Caco-2 (cell line): ENCODE results near the gene STAT5B. TPM values are rescaled to one million over a fixed set of nuclear protein-coding genes. Genes with fewer than 3 reads are reported as not detected.
A peak's percentile ranks its signal among the peaks of the same experiment; 100 is the strongest.

ENCODE experiments used
- BruUV-seq: library from RNA; stranded (reverse); fragments of 400-500 nt; replicated peaks from 2 replicates; lab custom pipeline; 2021; lab: Mats Ljungman, UMichigan
- CTCF ChIA-PET: fragments of 300-600 bp; sonication (Branson Sonifier 250); formaldehyde crosslinking; loops from one replicate; lab custom pipeline; 2022; ENCODE audit warnings: antibody characterized with exemption; lab: Charles Lee
- POLR2A ChIA-PET: fragments of 300-600 bp; sonication (Branson Sonifier 250); formaldehyde crosslinking; loops from one replicate; lab custom pipeline; 2022; ENCODE audit warnings: antibody characterized with exemption; lab: Charles Lee
- DNase-seq, 2 experiments: peaks; one replicate each; pipeline versions ENCODE4 v3.0.0 to v3.0.0-alpha.2; 2020 to 2022
- H3K27me3 ChIP-seq: replicated peaks from 2 replicates; pipeline ENCODE4 v1.6.0; 2011; ENCODE audit warnings: low read length; ENCODE audit not compliant: control insufficient read depth, insufficient read depth
- H3K36me3 ChIP-seq: 2 replicates; pipeline ENCODE4 v1.5.1; 2011; ENCODE audit warnings: low read length; ENCODE audit not compliant: control insufficient read depth, insufficient read depth
- H3K4me1 ChIP-seq: fragments of 250-450 bp; sonication (Bioruptor Pico); 2 replicates; pipeline ENCODE4 v1.5.1; 2020; ENCODE audit warnings: mild to moderate bottlenecking
- H3K4me3 ChIP-seq: 2 replicates; pipeline ENCODE4 v1.5.1; 2011; ENCODE audit warnings: low read depth, mild to moderate bottlenecking, control low read depth, low read length
- H3K9me3 ChIP-seq: fragments of 250-450 bp; sonication (Bioruptor Pico); 2 replicates; pipeline ENCODE4 v1.5.1; 2020; ENCODE audit warnings: mild to moderate bottlenecking, moderate library complexity
- H3K27ac Mint-ChIP-seq: one replicate; pipeline ENCODE4 v1.8.0; 2022; ENCODE audit warnings: mixed read lengths; ENCODE audit not compliant: unreplicated experiment
- H3K27me3 Mint-ChIP-seq: one replicate; pipeline ENCODE4 v1.8.0; 2022; ENCODE audit warnings: mixed read lengths; ENCODE audit not compliant: insufficient read depth, unreplicated experiment
- H3K36me3 Mint-ChIP-seq: one replicate; pipeline ENCODE4 v1.8.0; 2022; ENCODE audit warnings: mild to moderate bottlenecking, mixed read lengths; ENCODE audit not compliant: insufficient read depth, unreplicated experiment
- H3K4me1 Mint-ChIP-seq: one replicate; pipeline ENCODE4 v1.8.0; 2022; ENCODE audit warnings: low read depth, mixed read lengths; ENCODE audit not compliant: unreplicated experiment
- H3K4me3 Mint-ChIP-seq: one replicate; pipeline ENCODE4 v1.8.0; 2022; ENCODE audit warnings: mild to moderate bottlenecking, moderate library complexity, mixed read lengths; ENCODE audit not compliant: unreplicated experiment
- H3K9me3 Mint-ChIP-seq: one replicate; pipeline ENCODE4 v1.8.0; 2022; ENCODE audit warnings: mixed read lengths; ENCODE audit not compliant: unreplicated experiment
- CTCF ChIP-seq, 2 experiments: fragments of 200-600 bp in 1 of 2; IDR thresholded peaks; 1 replicate in 1 of 2; 2 replicates in 1 of 2; pipeline versions ENCODE4 v1.5.1 to v1.8.0; 2011 to 2022; ENCODE audit warnings: antibody characterized with exemption in 1 of 2, control low read depth in 1 of 2, inconsistent platforms in 1 of 2, low read depth in 1 of 2, low read length in 1 of 2, mild to moderate bottlenecking in 1 of 2, moderate library complexity in 1 of 2; ENCODE audit not compliant: insufficient read depth in 1 of 2, severe bottlenecking in 1 of 2, unreplicated experiment in 1 of 2
- intact Hi-C: fragments of 100-400 bp; cut with micrococcal nuclease; formaldehyde crosslinking; loops from one replicate; pipeline ENCODE4 v1.10.0; 2022; ENCODE audit not compliant: unreplicated experiment
- total RNA-seq: library from RNA; stranded (reverse); gene quantifications from 2 replicates; pipeline ENCODE4 v1.2.3, GENCODE V29; 2022

STAT5B gene
- total RNA-seq, 1 experiment from 2014 or later: 46.9 TPM

DNA sequence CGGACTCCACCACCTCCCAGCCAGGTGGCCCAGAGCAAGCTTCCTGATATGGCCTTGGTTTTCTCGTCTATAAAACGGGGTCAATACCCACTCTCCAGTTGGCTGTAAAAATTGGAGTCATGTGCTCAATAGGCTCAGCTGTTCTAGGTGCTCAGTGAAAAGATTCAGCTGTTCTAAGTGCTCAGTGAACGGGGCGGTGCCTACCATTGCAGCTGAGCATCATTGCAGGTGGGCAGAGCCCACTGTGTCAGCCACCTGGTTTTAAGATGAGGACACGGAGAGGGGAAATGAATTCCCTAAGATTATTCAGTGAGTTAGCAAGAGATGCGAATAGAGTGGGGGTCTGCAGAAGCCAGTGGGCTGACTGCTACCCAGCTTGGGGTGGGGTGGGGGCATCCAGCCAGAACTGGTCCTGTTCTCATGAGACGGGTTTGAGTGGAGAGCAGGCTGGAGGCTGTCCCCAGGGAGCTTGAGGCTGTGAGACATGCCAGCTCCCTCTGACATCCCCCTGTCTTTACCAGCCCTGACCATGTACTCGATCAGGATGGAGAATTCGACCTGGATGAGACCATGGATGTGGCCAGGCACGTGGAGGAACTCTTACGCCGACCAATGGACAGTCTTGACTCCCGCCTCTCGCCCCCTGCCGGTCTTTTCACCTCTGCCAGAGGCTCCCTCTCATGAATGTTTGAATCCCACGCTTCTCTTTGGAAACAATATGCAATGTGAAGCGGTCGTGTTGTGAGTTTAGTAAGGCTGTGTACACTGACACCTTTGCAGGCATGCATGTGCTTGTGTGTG is 34.0 kb upstream of the STAT5B start:
- no TSS peak for BruUV-seq
- Mint-ChIP-seq H3K4me3 (no peak overlapping the region), H3K27me3 (no peaks in the 10 kb centered on the region), H3K9me3 (no peaks in the 10 kb centered on the region), H3K4me1 (peaks cover 14% of the 10 kb centered on the region), H3K36me3 (peaks cover 47% of the 10 kb centered on the region), H3K27ac (peak overlapping the region; percentile 71)
- Histone ChIP-seq H3K4me1 (peaks cover 16% of the 10 kb centered on the region), H3K4me3 (no peak overlapping the region), H3K36me3 (no peaks in the 10 kb centered on the region), H3K27me3 (no peaks in the 10 kb centered on the region), H3K9me3 (no peaks in the 10 kb centered on the region)
- intact Hi-C loops: no loop called here
- no peak for DNase-seq
- ChIA-PET CTCF (interaction anchor here (0.8 to 1.2 kb wide), 2 partner anchors 18 to 201 kb away, joined by 3 read pairs; no protein-coding TSS in a partner anchor), POLR2A (no interaction called here)
- TF ChIP-seq CTCF (IDR thresholded peaks at IDR 0.05; ENCODE audit: insufficient read depth in 1 of 2, low read depth in 1 of 2, low read length in 1 of 2, severe bottlenecking in 1 of 2, unreplicated experiment in 1 of 2): no peak

DNA sequence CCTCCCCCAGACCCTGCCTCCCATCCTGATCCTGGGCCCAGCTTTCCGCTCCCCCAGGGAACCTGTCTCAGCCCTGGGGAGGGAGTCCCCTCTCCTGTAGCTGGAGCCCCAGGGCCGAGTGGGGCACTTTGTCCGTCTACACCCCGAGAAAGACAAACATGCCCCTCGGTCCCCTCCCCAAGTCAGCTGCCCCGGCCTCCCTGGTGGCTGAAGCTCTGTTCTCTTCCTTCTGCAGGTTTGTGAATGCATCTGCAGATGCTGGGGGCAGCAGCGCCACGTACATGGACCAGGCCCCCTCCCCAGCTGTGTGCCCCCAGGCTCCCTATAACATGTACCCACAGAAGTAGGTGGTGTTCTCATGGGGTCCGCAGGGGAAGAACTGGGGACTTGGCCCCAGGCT is 33.0 kb upstream of the STAT5B start:
- Mint-ChIP-seq H3K4me1 (peaks cover 13% of the 10 kb centered on the region), H3K27ac (peak overlapping the region; percentile 71), H3K36me3 (peaks cover 42% of the 10 kb centered on the region), H3K4me3 (no peak overlapping the region), H3K9me3 (no peaks in the 10 kb centered on the region), H3K27me3 (no peaks in the 10 kb centered on the region)
- TF ChIP-seq CTCF (IDR thresholded peaks at IDR 0.05; ENCODE audit: insufficient read depth in 1 of 2, low read depth in 1 of 2, low read length in 1 of 2, severe bottlenecking in 1 of 2, unreplicated experiment in 1 of 2): no peak
- peaks cover 16% of the 10 kb centered on the region for H3K4me1 ChIP-seq
- ChIA-PET POLR2A (interaction anchor here (0.6 kb wide), 1 partner anchor 212 kb away, joined by 3 read pairs; no protein-coding TSS in a partner anchor), CTCF (interaction anchor here (0.8 to 1.2 kb wide), 2 partner anchors 17 to 218 kb away, joined by 3 to 4 read pairs; no protein-coding TSS in a partner anchor)
- DNase-seq: no peak
- BruUV-seq: no TSS peak
- no peaks in the 10 kb centered on the region for H3K9me3 ChIP-seq
- no peak overlapping the region for H3K4me3 ChIP-seq
- no peaks in the 10 kb centered on the region for H3K36me3 ChIP-seq
- intact Hi-C loops: no loop called here
- H3K27me3 ChIP-seq: no peaks in the 10 kb centered on the region

DNA sequence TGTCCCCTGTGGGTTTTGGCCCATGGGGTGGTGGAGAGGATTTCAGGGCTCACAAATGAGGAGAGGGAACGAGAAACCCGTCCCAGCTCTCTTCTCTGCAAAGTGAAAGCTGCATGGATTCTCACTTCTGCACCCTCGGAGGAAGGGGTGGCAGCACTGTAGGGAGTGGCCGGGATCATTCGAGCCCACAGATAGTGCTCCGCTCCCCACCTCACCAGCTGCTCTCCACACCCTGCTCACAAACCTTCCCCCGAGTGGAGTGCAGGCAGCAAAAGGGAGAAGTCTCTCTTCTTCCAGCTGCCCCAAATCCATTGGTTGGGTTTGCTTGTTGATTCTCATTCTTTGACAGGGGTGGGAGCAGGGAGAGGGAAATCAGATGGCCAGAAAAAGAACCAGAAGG is 32.3 kb upstream of the STAT5B start:
- H3K36me3 ChIP-seq: no peaks in the 10 kb centered on the region
- intact Hi-C loops: no loop called here
- Mint-ChIP-seq H3K36me3 (peaks cover 36% of the 10 kb centered on the region), H3K4me1 (peaks cover 7% of the 10 kb centered on the region), H3K27me3 (no peaks in the 10 kb centered on the region), H3K9me3 (no peaks in the 10 kb centered on the region), H3K4me3 (no peak overlapping the region), H3K27ac (no peak overlapping the region)
- peaks cover 11% of the 10 kb centered on the region for H3K4me1 ChIP-seq
- ChIA-PET CTCF (interaction anchor here (0.6 kb wide), 1 partner anchor 12 kb away, joined by 12 read pairs; no protein-coding TSS in a partner anchor), POLR2A (no interaction called here)
- H3K9me3 ChIP-seq: no peaks in the 10 kb centered on the region
- no peak overlapping the region for H3K4me3 ChIP-seq
- TF ChIP-seq CTCF (IDR thresholded peaks at IDR 0.05; ENCODE audit: insufficient read depth in 1 of 2, low read depth in 1 of 2, low read length in 1 of 2, severe bottlenecking in 1 of 2, unreplicated experiment in 1 of 2): no peak
- BruUV-seq: no TSS peak
- DNase-seq: no peak
- no peaks in the 10 kb centered on the region for H3K27me3 ChIP-seq
